ENCODE measurements around the gene CNP.

The CNP gene

DNA sequence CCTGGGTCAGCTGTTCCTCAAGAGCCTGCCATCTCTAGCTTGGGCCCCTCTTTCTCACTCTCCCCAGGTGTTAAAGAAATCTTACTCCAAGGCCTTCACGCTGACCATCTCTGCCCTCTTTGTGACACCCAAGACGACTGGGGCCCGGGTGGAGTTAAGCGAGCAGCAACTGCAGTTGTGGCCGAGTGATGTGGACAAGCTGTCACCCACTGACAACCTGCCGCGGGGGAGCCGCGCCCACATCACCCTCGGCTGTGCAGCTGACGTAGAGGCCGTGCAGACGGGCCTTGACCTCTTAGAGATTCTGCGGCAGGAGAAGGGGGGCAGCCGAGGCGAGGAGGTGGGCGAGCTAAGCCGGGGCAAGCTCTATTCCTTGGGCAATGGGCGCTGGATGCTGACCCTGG, 6.8 kb downstream of the CNP start:
- no peak for DNase-seq

DNA sequence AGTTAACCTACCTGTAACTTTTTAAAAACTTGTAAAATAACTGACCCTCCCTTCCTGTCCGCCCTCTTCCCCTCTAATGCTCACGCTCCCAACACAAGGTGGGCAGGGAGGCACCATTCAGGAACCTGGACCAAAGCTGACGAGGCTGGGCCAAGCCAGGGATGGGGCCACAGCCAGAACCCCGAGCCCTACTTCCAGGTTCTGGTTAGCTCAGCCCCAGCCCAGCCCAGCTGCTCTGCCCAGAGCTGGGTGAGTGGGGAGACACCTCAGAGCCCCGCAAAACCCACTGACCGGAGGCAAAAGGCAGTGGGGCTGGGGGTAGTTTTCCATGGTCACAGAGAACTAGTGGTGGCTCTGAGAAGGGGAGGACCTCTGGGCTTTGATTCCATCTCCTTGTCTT, 7.4 kb downstream of the CNP start:
- no peak for DNase-seq

DNA sequence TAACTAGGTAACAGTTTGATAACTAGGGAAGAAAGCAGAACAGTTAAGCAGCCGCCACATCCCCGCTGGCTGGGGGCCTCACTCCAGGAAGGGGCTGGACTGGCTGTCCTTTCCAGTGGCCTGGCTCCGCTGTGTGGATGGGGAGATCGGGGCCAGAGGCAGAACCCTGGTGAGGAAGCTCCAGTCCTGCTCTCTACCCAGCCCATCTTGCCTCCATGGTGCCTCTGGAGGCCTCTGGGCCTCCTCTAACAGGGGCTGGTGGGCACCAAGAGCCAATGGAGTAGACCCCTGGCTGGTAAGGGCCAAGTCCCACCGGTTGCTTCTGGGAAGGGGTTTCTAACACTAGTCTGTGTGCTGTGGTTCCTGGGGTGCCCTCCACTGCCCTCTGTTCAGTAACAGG, 8.1 kb downstream of the CNP start:
- no peak for DNase-seq

- no peak for DNase-seq
Measured at GRCh38 chr17:41975099-41976083, 8.8 kb downstream of the CNP start.

- no peak for DNase-seq
Measured at GRCh38 chr17:41976142-41976768, 9.7 kb downstream of the CNP start.

- no peak for DNase-seq
Measured at GRCh38 chr17:41977991-41978390, 11.4 kb downstream of the CNP start.

GRCh38 chr17:41982026-41982760, 15.6 kb downstream of the CNP start:
- no peak for DNase-seq

DNA sequence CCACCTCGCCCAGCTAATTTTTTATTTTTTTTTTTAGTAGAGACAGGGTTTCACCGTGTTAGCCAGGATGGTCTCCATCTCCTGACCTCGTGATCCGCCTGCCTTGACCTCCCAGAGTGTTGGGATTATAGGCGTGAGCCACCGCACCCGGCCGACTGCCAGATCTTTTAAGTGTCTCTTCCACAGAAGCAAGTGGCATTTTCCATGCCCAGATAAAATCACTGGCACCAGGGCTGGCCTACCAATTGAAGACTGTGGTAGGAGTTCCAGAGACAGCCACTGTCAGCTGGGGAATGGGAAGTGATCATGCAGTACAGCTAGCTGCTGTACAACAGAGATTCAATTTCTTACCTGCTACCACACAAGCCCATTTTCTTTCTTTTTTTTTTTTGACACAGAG, 17.9 kb downstream of the CNP start:
- DNase-seq = no peak

DNA sequence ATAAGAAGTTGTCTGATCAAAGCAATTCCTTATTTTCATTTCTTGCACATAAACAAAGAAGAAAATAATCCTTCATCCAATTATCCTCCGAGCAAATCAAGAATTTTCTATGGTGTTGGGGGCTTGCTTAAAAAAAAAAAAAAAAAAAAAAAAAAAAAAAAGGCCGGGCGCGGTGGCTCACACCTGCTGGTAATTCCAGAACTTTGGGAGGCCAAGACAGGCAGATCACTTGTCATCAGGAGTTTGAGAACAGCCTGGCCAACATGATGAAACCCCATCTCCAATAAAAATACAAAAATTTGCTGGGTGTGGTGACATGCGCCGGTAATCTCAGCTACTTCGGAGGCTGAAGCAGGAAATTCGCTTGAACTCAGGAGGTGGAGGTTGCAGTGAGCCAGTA, 19.3 kb downstream of the CNP start:
- no peak for DNase-seq

- DNase-seq = no peak
Measured at GRCh38 chr17:41986634-41987033, 20.0 kb downstream of the CNP start.

DNA sequence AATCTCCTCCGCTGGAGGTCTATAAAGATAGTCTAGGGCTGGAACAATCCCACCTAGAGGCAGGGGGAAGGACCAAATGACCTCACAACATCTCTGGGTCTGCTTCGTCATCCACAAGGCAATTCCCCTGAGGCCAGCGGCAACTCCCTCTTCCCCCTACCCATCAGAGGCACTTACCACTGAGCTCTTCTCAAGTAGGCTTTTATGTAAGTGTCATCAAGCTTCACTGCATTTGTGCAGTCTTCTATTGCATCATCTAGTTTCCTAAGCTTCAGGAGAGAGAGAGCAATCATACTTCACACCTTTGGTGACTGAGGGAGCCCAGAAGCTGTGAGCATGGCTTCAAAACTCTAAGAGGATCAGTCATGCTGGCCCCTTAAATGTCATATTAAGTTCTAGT, 21.0 kb downstream of the CNP start:
- no peak for DNase-seq

- no peak for DNase-seq
Measured at GRCh38 chr17:41988418-41988817, 21.8 kb downstream of the CNP start.

GRCh38 chr17:41989702-41990419, 23.3 kb downstream of the CNP start:
- DNase-seq = no peak

DNA sequence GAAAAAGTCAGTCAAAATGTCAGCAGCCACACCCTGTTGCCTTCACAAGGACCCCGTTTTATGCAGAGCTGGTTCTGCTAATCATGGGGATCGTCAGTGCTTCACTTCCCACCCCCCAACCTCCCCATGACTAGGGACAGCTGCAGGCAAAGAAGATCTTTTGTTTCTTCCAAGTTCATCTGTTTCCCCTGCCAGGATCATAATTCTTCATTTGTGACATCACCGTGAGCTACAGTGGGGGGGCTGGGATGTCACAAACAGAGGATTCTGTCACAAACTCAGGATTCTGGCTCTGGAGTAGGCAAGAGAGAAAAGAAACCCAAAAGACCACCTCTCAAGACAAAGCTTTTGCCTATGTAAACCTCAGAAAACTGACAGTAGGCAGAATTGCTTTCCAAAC, 26.0 kb downstream of the CNP start:
- no peak for DNase-seq

- DNase-seq = no peak
Measured at GRCh38 chr17:41996855-41997164, 30.2 kb downstream of the CNP start.

GRCh38 chr17:41998497-41998896, 31.9 kb downstream of the CNP start:
- no peak for DNase-seq

DNA sequence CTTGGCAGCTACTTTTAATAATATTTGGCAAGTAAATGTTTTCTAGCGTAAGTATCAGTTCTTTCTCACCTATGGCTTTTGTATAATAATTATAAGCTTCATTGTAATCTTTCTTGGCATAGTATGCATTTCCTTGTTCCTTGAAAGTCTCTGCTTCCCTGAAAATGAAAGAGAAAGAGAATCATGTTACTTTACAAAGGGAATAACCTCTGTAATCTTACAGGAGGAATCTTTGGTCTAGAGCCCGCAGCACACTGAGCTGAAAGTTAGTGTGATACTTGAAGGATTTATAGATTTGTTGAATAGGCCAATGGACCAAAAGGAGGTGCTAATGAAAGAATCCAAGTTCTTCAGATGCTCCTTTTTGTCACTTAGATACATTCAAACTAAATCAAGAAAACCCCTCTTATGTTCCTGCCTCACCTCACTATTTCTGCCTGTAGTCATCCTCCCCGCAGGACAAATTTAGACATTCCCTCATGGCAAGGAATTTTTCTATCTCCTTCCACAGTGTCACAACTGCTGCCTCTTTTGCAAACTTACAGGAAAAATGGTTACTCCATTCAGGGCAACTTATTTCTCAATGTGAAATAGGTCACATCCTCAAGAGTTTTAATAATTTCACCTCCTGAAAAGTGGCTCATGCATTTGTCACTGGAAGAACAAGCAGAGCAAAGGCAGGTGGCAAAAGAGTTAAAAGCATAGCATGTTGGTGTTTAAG, 34.0 kb downstream of the CNP start:
- no peak for DNase-seq

DNA sequence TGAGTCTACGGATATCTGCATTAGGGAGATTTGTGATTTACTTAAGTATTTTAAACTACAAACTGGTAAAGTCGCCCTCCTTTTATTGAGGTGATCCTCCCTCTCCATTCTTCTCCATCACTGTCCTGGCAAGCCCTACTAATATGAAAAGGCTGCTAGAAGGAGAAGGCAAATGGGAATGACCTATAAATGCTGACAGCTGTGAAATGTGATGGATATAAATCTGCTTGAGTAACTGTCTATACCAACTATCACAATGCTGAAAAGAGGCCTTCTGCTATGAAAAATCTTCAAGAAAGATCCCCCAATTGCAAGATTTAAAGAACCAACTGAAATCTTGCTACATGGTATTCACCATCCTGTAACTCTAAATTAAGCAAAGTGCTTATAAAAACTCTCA, 35.1 kb downstream of the CNP start:
- DNase-seq = no peak

- no peak for DNase-seq
Measured at GRCh38 chr17:42002175-42002791, 35.7 kb downstream of the CNP start.

GRCh38 chr17:42002792-42003301, 36.3 kb downstream of the CNP start:
- DNase-seq = no peak

DNA sequence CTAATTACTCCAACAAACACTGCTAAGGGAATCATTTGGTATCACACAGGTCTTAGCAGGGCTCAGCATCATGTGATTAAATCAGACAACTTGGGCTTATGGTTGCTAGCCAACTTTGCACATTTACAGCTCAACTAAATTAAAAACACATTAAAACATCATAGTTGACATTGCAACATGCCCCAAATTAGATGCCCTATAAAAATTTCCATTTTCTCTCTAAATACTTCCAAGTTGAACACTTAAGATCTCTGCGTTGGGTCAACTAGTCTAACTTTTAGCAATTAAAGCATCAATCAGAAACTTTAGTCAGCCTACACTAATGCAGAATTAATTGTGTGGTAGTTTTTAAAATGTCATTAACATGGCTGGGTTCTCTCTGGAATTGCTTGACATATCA, 38.6 kb downstream of the CNP start:
- DNase-seq = no peak

DNA sequence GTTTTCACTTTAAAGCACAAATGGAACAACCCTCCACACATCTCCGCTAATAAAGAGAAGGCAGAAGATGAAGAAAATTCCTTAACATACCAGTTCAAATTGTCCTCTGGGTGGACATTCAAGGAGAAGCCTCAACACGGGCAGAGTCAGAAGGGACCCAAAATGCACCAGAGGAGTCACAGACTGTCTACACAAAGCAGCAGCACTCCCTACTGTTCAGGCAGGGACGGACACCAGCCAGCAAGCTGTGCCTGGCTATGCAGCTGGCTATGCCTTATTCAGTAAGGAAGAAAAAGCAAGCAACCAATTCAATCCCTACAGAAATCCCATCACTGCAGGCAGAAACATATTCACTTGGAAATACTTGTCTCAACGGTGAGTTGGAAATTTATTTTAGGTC, 42.6 kb downstream of the CNP start:
- no peak for DNase-seq
